SJCRH30 (cell line): ENCODE data around the gene ANAPC10. TPM values are rescaled to one million over a fixed set of nuclear protein-coding genes. Genes with fewer than 3 reads are reported as not detected.

Experiments used
- DNase-seq, 2 experiments: peaks; one replicate each; pipeline ENCODE4 v3.0.0-alpha.2; 2015 to 2020
- H3K27ac ChIP-seq: fragments of 250-450 bp; sonication (Bioruptor Pico); 2 replicates; pipeline ENCODE4 v1.5.1; 2020; ENCODE audit warnings: mild to moderate bottlenecking, moderate library complexity
- H3K27me3 ChIP-seq: fragments of 250-450 bp; sonication (Bioruptor Pico); 2 replicates; pipeline ENCODE4 v1.5.1; 2020; ENCODE audit warnings: mild to moderate bottlenecking, moderate library complexity
- H3K36me3 ChIP-seq: fragments of 250-450 bp; sonication (Bioruptor Pico); 2 replicates; pipeline ENCODE4 v1.5.1; 2020; ENCODE audit warnings: mild to moderate bottlenecking, moderate library complexity
- H3K4me1 ChIP-seq: fragments of 250-450 bp; sonication (Bioruptor Pico); 2 replicates; pipeline ENCODE4 v1.5.1; 2020; ENCODE audit warnings: mild to moderate bottlenecking, moderate library complexity
- H3K4me3 ChIP-seq: fragments of 250-450 bp; sonication (Bioruptor Pico); 2 replicates; pipeline ENCODE4 v1.5.1; 2020; ENCODE audit warnings: mild to moderate bottlenecking, moderate library complexity
- H3K9me3 ChIP-seq: fragments of 250-450 bp; sonication (Bioruptor Pico); replicated peaks from 2 replicates; pipeline ENCODE4 v1.5.1; 2020; ENCODE audit warnings: mild to moderate bottlenecking, moderate library complexity
- total RNA-seq: library from RNA; depleted of rRNA; stranded (reverse); fragments of >200 nt; shearing (Covaris generic); gene quantifications from 2 replicates; pipeline ENCODE4 v1.2.3, GENCODE V29; 2014

Gene ANAPC10
- total RNA-seq, 1 experiment from 2014 or later: 29.3 TPM

- Histone ChIP-seq H3K27ac (peak overlapping the region; percentile 95), H3K9me3 (no peaks in the 10 kb centered on the region), H3K4me1 (0 out of 2 replicates have a peak, but pooled peaks cover 4% of the 10 kb centered on the region), H3K36me3 (peaks cover 26% of the 10 kb centered on the region), H3K4me3 (peak overlapping the region; percentile 90), H3K27me3 (no peaks in the 10 kb centered on the region)
- no peak for DNase-seq
Observed at GRCh38 chr4:145097331-145097820, 620 bp downstream of the ANAPC10 start.

GRCh38 chr4:145093638-145094037, 4.4 kb downstream of the ANAPC10 start:
- Histone ChIP-seq H3K4me3 (no peak overlapping the region), H3K36me3 (peaks cover 32% of the 10 kb centered on the region), H3K27me3 (no peaks in the 10 kb centered on the region), H3K4me1 (no peaks in the 10 kb centered on the region), H3K9me3 (no peaks in the 10 kb centered on the region), H3K27ac (no peak overlapping the region)
- no peak for DNase-seq

- DNase-seq: no peak
- Histone ChIP-seq H3K4me3 (no peak overlapping the region), H3K36me3 (peaks cover 38% of the 10 kb centered on the region), H3K27me3 (no peaks in the 10 kb centered on the region), H3K9me3 (no peaks in the 10 kb centered on the region), H3K4me1 (no peaks in the 10 kb centered on the region), H3K27ac (no peak overlapping the region)
Observed at GRCh38 chr4:145090380-145090779, 7.6 kb downstream of the ANAPC10 start.

GRCh38 chr4:145083891-145084605, 13.9 kb downstream of the ANAPC10 start:
- Histone ChIP-seq H3K9me3 (no peaks in the 10 kb centered on the region), H3K4me3 (no peak overlapping the region), H3K36me3 (peaks cover 13% of the 10 kb centered on the region), H3K27ac (no peak overlapping the region), H3K4me1 (no peaks in the 10 kb centered on the region), H3K27me3 (no peaks in the 10 kb centered on the region)
- DNase-seq: no peak

- no peak for DNase-seq
- no peaks in the 10 kb centered on the region for H3K4me1 ChIP-seq
- H3K9me3 ChIP-seq: no peaks in the 10 kb centered on the region
- H3K27ac ChIP-seq: no peak overlapping the region
- H3K4me3 ChIP-seq: no peak overlapping the region
- H3K36me3 ChIP-seq: peaks cover 17% of the 10 kb centered on the region; the same call in 1 of the 2 replicates
- H3K27me3 ChIP-seq: no peaks in the 10 kb centered on the region
Observed at GRCh38 chr4:145081756-145082155, 16.2 kb downstream of the ANAPC10 start.

- Histone ChIP-seq H3K27ac (no peak overlapping the region), H3K9me3 (no peaks in the 10 kb centered on the region), H3K4me1 (no peaks in the 10 kb centered on the region), H3K4me3 (no peak overlapping the region), H3K36me3 (peaks cover 22% of the 10 kb centered on the region), H3K27me3 (no peaks in the 10 kb centered on the region)
- DNase-seq: no peak
Observed at GRCh38 chr4:145076469-145076855, 21.5 kb downstream of the ANAPC10 start.

- no peak for DNase-seq
- no peak overlapping the region for H3K4me3 ChIP-seq
- H3K27ac ChIP-seq: no peak overlapping the region
Observed at GRCh38 chr4:145075742-145076468, 22.1 kb downstream of the ANAPC10 start.

GRCh38 chr4:145071560-145071959, 26.4 kb downstream of the ANAPC10 start:
- DNase-seq: no peak
- Histone ChIP-seq H3K4me3 (no peak overlapping the region), H3K27ac (no peak overlapping the region), H3K36me3 (peaks cover 8% of the 10 kb centered on the region; the same call in 1 of the 2 replicates), H3K4me1 (no peaks in the 10 kb centered on the region), H3K27me3 (no peaks in the 10 kb centered on the region), H3K9me3 (no peaks in the 10 kb centered on the region)

More at GRCh38 chr4:145075742-145076468, 22.1 kb downstream of the ANAPC10 start:
- H3K9me3 ChIP-seq: no peaks in the 10 kb centered on the region
- no peaks in the 10 kb centered on the region for H3K27me3 ChIP-seq
- H3K4me1 ChIP-seq: no peaks in the 10 kb centered on the region
- peaks cover 22% of the 10 kb centered on the region for H3K36me3 ChIP-seq

GRCh38 chr4:145069361-145069760, 28.6 kb downstream of the ANAPC10 start:
- Histone ChIP-seq H3K27ac (no peak overlapping the region), H3K4me1 (no peaks in the 10 kb centered on the region), H3K27me3 (no peaks in the 10 kb centered on the region), H3K36me3 (0 out of 2 replicates have a peak, but pooled peaks cover 3% of the 10 kb centered on the region), H3K9me3 (no peaks in the 10 kb centered on the region), H3K4me3 (no peak overlapping the region)
- DNase-seq: no peak

- no peaks in the 10 kb centered on the region for H3K27me3 ChIP-seq
- peak; percentile 11 to 62 for DNase-seq
- no peak overlapping the region for H3K27ac ChIP-seq
- no peak overlapping the region for H3K4me3 ChIP-seq
- H3K4me1 ChIP-seq: no peaks in the 10 kb centered on the region
- H3K9me3 ChIP-seq: no peaks in the 10 kb centered on the region
- H3K36me3 ChIP-seq: peaks cover 16% of the 10 kb centered on the region
Observed at GRCh38 chr4:145066063-145066501, 31.9 kb downstream of the ANAPC10 start.

GRCh38 chr4:145061318-145061920, 36.6 kb downstream of the ANAPC10 start:
- Histone ChIP-seq H3K4me3 (no peak overlapping the region), H3K4me1 (0 out of 2 replicates have a peak, but pooled peaks cover 10% of the 10 kb centered on the region), H3K27ac (no peak overlapping the region), H3K27me3 (no peaks in the 10 kb centered on the region), H3K36me3 (peaks cover 13% of the 10 kb centered on the region), H3K9me3 (no peaks in the 10 kb centered on the region)
- peak in 1 of 2 experiments; percentile 75 for DNase-seq

GRCh38 chr4:145058256-145058655, 39.7 kb downstream of the ANAPC10 start:
- Histone ChIP-seq H3K4me1 (0 out of 2 replicates have a peak, but pooled peaks cover 10% of the 10 kb centered on the region), H3K36me3 (peaks cover 16% of the 10 kb centered on the region), H3K27me3 (no peaks in the 10 kb centered on the region), H3K9me3 (no peaks in the 10 kb centered on the region), H3K4me3 (no peak overlapping the region), H3K27ac (no peak overlapping the region)
- DNase-seq: no peak

GRCh38 chr4:145056325-145057130, 41.5 kb downstream of the ANAPC10 start:
- Histone ChIP-seq H3K4me3 (no peak overlapping the region), H3K4me1 (0 out of 2 replicates have a peak, but pooled peaks cover 10% of the 10 kb centered on the region), H3K36me3 (peaks cover 8% of the 10 kb centered on the region), H3K9me3 (no peaks in the 10 kb centered on the region), H3K27ac (no peak overlapping the region), H3K27me3 (no peaks in the 10 kb centered on the region)
- DNase-seq: no peak
